GM12891 (cell line): Measurements from ENCODE around the gene TALDO1.
A peak's percentile ranks its signal among the peaks of the same experiment; 100 is the strongest.

Source experiments
- DNase-seq: peaks from one replicate; pipeline ENCODE4 v3.0.0; 2011; ENCODE audit warnings: low spot score; ENCODE audit not compliant: insufficient read length
- FAIRE-seq: peaks from 2 replicates; lab custom pipeline; 2011; peaks lifted over from hg19 to GRCh38; lab: Jason Lieb, UNC
- PAX5 ChIP-seq: IDR thresholded peaks from 2 replicates; pipeline ENCODE4 v1.6.1; 2011; ENCODE audit warnings: low read length, moderate library complexity, mild to moderate bottlenecking; ENCODE audit not compliant: insufficient read depth, severe bottlenecking
- POLR2A ChIP-seq: IDR thresholded peaks from 2 replicates; pipeline ENCODE4 v1.6.1; 2011; ENCODE audit warnings: low read depth, low read length, control low read depth
- POLR2AphosphoS5 ChIP-seq: IDR thresholded peaks from 2 replicates; pipeline ENCODE4 v1.6.1; 2011; ENCODE audit warnings: low read depth, low read length, control low read depth
- POU2F2 ChIP-seq: IDR thresholded peaks from 2 replicates; pipeline ENCODE4 v1.6.1; 2011; ENCODE audit warnings: low read depth, mild to moderate bottlenecking, control low read depth, low read length, moderate library complexity
- SPI1 ChIP-seq: IDR thresholded peaks from 2 replicates; pipeline ENCODE4 v1.6.1; 2011; ENCODE audit warnings: low read depth, low read length, control low read depth
- TAF1 ChIP-seq: IDR thresholded peaks from 2 replicates; pipeline ENCODE4 v1.6.1; 2011; ENCODE audit warnings: low read depth, low read length, control low read depth

TALDO1 gene

DNA sequence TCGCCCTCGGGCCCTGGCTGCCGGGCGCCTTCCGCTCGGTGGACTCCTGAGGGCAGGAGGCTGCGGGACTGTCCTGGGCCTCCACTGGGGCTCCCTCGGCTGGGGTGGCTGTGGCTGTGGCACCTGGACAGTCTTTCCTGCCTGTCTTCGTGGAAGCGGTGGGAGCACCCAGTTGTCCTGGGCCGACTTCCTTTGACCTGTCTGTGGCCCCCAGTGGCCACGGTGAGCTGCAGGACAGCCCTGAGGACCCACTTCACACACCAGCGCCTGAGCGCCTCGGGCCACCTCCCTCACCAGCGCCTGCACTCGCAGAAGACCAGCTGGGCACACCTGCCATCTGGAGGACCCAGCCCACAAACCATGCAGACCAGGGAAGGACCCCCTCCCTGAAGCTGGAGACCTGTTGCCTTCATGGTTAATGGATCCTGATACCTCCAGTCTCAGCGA is 43.0 kb upstream of the TALDO1 start:
- no peak for FAIRE-seq
- no peak for DNase-seq
- TF ChIP-seq POU2F2 (no peak), TAF1 (no peak), POLR2A (no peak), SPI1 (no peak), POLR2AphosphoS5 (no peak), PAX5 (no peak)

- DNase-seq (no peak), FAIRE-seq (no peak)
These were observed 42.3 kb upstream of the TALDO1 start for GRCh38 chr11:704781-705645.

GRCh38 chr11:705646-706438 is 41.4 kb upstream of the TALDO1 start, which contains the start of gene EPS8L2:
Gene EPS8L2, plus strand, starts transcription at chr11:706231. Its CDS starts 3,177 bp downstream, at chr11:709408.
- FAIRE-seq (peak; percentile 41), DNase-seq (no peak)
- TF ChIP-seq POLR2A (no peak), SPI1 (no peak), POU2F2 (no peak), PAX5 (no peak), TAF1 (no peak), POLR2AphosphoS5 (no peak)

More at GRCh38 chr11:704781-705645, 42.3 kb upstream of the TALDO1 start:
- no peak for TF ChIP-seq POLR2A
- no peak for TF ChIP-seq POLR2AphosphoS5
- TF ChIP-seq SPI1, result no peak
- TF ChIP-seq POU2F2, result no peak
- TF ChIP-seq PAX5, result no peak

- no peak for DNase-seq
- FAIRE-seq, result no peak
- TF ChIP-seq SPI1, result no peak
- no peak for TF ChIP-seq PAX5
- no peak for TF ChIP-seq POLR2A
- TF ChIP-seq POLR2AphosphoS5, result no peak
- no peak for TF ChIP-seq TAF1
- no peak for TF ChIP-seq POU2F2
These were observed 40.8 kb upstream of the TALDO1 start for GRCh38 chr11:706439-706956.

- no peak for TF ChIP-seq SPI1
- no peak for TF ChIP-seq TAF1
- TF ChIP-seq POU2F2, result no peak
- no peak for TF ChIP-seq POLR2A
- no peak for TF ChIP-seq POLR2AphosphoS5
- TF ChIP-seq PAX5, result no peak
- FAIRE-seq (no peak), DNase-seq (no peak)
These were observed 40.1 kb upstream of the TALDO1 start for GRCh38 chr11:706957-707816.

DNA sequence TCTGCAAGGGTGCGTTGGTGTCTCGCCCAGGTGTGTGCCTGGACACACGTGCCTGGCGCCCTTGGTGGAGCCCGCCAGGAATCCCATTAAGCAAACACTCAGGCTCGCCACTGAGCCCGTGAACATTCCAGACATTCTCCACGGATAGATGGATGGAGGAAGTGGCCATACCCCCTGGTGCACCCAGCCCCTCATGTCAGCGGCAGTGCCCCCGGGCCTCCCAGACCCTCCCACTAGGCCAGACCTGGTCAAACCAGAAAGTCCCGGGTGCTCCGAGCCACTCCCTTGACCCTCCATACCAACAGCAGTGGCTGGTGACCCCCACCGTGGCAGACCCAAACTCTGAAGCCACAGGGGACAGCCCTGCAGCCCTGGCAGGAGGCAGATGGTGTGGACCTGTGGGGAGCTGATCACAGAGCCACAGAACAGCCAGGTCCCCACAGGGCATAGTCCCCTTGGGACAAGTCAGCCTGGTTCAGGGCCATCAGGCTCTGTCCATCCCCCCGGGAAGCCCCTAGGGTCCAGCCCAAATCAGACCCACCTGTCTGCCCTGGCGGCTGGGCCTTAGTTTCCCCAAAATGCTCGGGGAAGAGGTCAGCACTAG is 39.3 kb upstream of the TALDO1 start:
- no peak for DNase-seq
- TF ChIP-seq TAF1 (no peak), POLR2AphosphoS5 (no peak), POLR2A (no peak), PAX5 (no peak), POU2F2 (no peak), SPI1 (no peak)
- FAIRE-seq, result no peak

DNA sequence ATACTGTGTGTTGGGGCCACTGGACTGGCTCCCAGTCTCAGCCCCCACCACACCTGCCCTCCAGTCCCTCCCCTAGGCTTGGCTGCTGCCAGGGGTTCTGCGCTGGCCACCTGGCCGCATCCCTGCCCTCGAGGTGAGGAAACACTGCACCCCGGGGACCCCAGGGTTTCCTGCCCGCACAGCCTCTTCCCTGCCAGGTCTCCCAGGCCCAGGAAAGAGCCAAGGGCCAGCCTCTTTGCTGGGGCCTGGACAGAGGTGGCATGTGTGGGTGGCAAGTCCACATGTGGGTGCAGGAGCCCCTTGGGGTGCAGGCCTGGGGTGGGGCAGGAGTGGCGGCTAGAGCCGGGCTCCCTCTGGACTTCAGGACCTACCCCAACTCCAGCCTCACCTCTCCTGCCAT is 38.8 kb upstream of the TALDO1 start:
- no peak for DNase-seq
- FAIRE-seq, result no peak
- TF ChIP-seq POU2F2 (no peak), POLR2A (no peak), TAF1 (no peak), SPI1 (no peak), PAX5 (no peak), POLR2AphosphoS5 (no peak)

GRCh38 chr11:709109-709997 is 37.9 kb upstream of the TALDO1 start:
- DNase-seq (no peak), FAIRE-seq (no peak)
- TF ChIP-seq POU2F2 (no peak), SPI1 (no peak), PAX5 (no peak), POLR2A (no peak)
